Esophagus squamous epithelium (tissue), 4 donors: ENCODE data around the gene PGLYRP2.

Experiments
- CTCF ChIP-seq, 6 experiments: fragments of 450-650 bp in 4 of 6; fragments of 200-600 bp in 2 of 6; sonication (generic) in 2 of 6; IDR thresholded peaks; one replicate each; pipeline ENCODE4 v1.5.1; 2016 to 2019; ENCODE audit warnings: antibody characterized with exemption in 6 of 6, mild to moderate bottlenecking in 4 of 6, moderate library complexity in 4 of 6
- POLR2A ChIP-seq, 4 donors: fragments of 450-650 bp; IDR thresholded peaks; one replicate each; pipeline ENCODE4 v1.6.1; 2017; ENCODE audit warnings: antibody characterized with exemption in 4 of 4, mild to moderate bottlenecking in 4 of 4, moderate library complexity in 3 of 4

GRCh38 chr19:15421136-15421695 lies 58.1 kb downstream of the PGLYRP2 start:
- TF ChIP-seq POLR2A (IDR thresholded peaks at IDR 0.05): no peak
- no peak for TF ChIP-seq CTCF (IDR thresholded peaks at IDR 0.05)
